Measurements from ENCODE around the gene ERC2.

- no peak for TF ChIP-seq POLR2AphosphoS5 (IDR thresholded peaks at IDR 0.05; ENCODE audit: low read depth, low read length)
- TF ChIP-seq POLR2A (IDR thresholded peaks at IDR 0.05; ENCODE audit: low read depth, low read length), result no peak
- no peak for TF ChIP-seq TAF1 (IDR thresholded peaks at IDR 0.05; ENCODE audit: borderline replicate concordance, low read depth, low read length)
Measured at GRCh38 chr3:56316944-56317343, 151.3 kb downstream of the ERC2 start.

Measured in GM12892 (cell line).